SK-N-SH (cell line): ENCODE data around the gene PHC2. TPM values are rescaled to one million over a fixed set of nuclear protein-coding genes. Genes with fewer than 3 reads are reported as not detected.
A peak's percentile ranks its signal among the peaks of the same experiment; 100 is the strongest.

ENCODE experiments used
- CTCF ChIA-PET: fragments of 300-600, 350-600 bp; formaldehyde crosslinking; extraction: SDS; loops from one replicate; lab custom pipeline; 2021; lab: Yijun Ruan, JAX
- POLR2A ChIA-PET: fragments of 350-600 bp; sonication (Branson Sonifier 250); formaldehyde crosslinking; extraction: SDS; loops from one replicate; lab custom pipeline; 2020; ENCODE audit warnings: antibody characterized with exemption, inconsistent platforms; lab: Yijun Ruan, JAX
- DNase-seq: peaks from one replicate; pipeline ENCODE4 v3.0.0; 2012
- H2AFZ ChIP-seq: fragments of 200-600 bp; sonication (generic); 2 replicates; pipeline ENCODE4 v1.8.1; 2016; ENCODE audit warnings: antibody characterized with exemption, mild to moderate bottlenecking, low read depth
- H3F3A ChIP-seq: fragments of 200-600 bp; sonication (generic); replicated peaks from 2 replicates; pipeline ENCODE3; 2016; ENCODE audit warnings: antibody characterized with exemption, mild to moderate bottlenecking; ENCODE audit not compliant: insufficient read depth
- H3K27ac ChIP-seq, 2 experiments: fragments of 200-500 bp in 1 of 2; fragments of 200-600 bp in 1 of 2; sonication (Bioruptor generic) in 1 of 2; sonication (generic), shearing (Covaris generic) in 1 of 2; 2 replicates each; pipeline versions ENCODE4 v1.5.1 to v1.6.1; 2014 to 2016; ENCODE audit warnings: low read depth in 2 of 2, inconsistent platforms in 1 of 2, low read length in 1 of 2, mild to moderate bottlenecking in 1 of 2, mixed read lengths in 1 of 2
- H3K27me3 ChIP-seq: fragments of 200-600 bp; sonication (generic), shearing (Covaris generic); 2 replicates; pipeline ENCODE4 v1.6.1; 2016; ENCODE audit warnings: mixed run types; ENCODE audit not compliant: insufficient read depth
- H3K36me3 ChIP-seq, 2 experiments: fragments of 200-500 bp in 1 of 2; fragments of 200-600 bp in 1 of 2; sonication (Bioruptor generic) in 1 of 2; sonication (generic) in 1 of 2; replicated peaks in 1 of 2; 2 replicates each; pipeline versions ENCODE3 to v1.5.1; 2014 to 2016; ENCODE audit warnings: low read length in 1 of 2, mild to moderate bottlenecking in 1 of 2; ENCODE audit not compliant: insufficient read depth in 2 of 2, control insufficient read depth in 1 of 2
- H3K4me1 ChIP-seq, 2 experiments: fragments of 200-500 bp in 1 of 2; fragments of 200-600 bp in 1 of 2; sonication (Bioruptor generic) in 1 of 2; sonication (generic), shearing (Covaris generic) in 1 of 2; 2 replicates each; pipeline versions ENCODE4 v1.5.1 to v1.6.1; 2014 to 2016; ENCODE audit warnings: low read depth in 1 of 2, low read length in 1 of 2, mixed run types in 1 of 2; ENCODE audit not compliant: insufficient read depth in 2 of 2, control insufficient read depth in 1 of 2
- H3K4me2 ChIP-seq: fragments of 200-600 bp; sonication (generic), shearing (Covaris generic); 2 replicates; pipeline ENCODE4 v1.6.1; 2017; ENCODE audit warnings: mixed run types
- H3K4me3 ChIP-seq, 2 experiments: fragments of 200-500 bp in 1 of 2; fragments of 200-600 bp in 1 of 2; sonication (Bioruptor generic) in 1 of 2; sonication (generic), shearing (Covaris generic) in 1 of 2; 2 replicates each; pipeline versions ENCODE4 v1.5.1 to v1.8.1; 2014 to 2016; ENCODE audit warnings: low read depth in 2 of 2, inconsistent platforms in 1 of 2, low read length in 1 of 2, mild to moderate bottlenecking in 1 of 2, mixed read lengths in 1 of 2, moderate library complexity in 1 of 2
- H3K79me2 ChIP-seq: fragments of 200-600 bp; sonication (generic); 2 replicates; pipeline ENCODE4 v1.8.1; 2017; ENCODE audit warnings: mild to moderate bottlenecking; ENCODE audit not compliant: insufficient read depth
- H3K9ac ChIP-seq: fragments of 200-600 bp; sonication (generic); 2 replicates; pipeline ENCODE4 v1.6.1; 2017; ENCODE audit warnings: mixed run types
- H3K9me2 ChIP-seq: fragments of 200-600 bp; sonication (generic); 2 replicates; pipeline ENCODE4 v1.6.1; 2017; ENCODE audit warnings: mixed run types
- H3K9me3 ChIP-seq: fragments of 200-600 bp; sonication (generic); 2 replicates; pipeline ENCODE4 v1.6.1; 2017; ENCODE audit warnings: mixed run types, mild to moderate bottlenecking, moderate library complexity
- H4K20me1 ChIP-seq: fragments of 200-600 bp; sonication (generic); 2 replicates; pipeline ENCODE4 v1.6.1; 2017; ENCODE audit warnings: mild to moderate bottlenecking, mixed run types; ENCODE audit not compliant: insufficient read depth
- ELF1 ChIP-seq: IDR thresholded peaks from 2 replicates; pipeline ENCODE4 v1.4.0; 2012
- EP300 ChIP-seq, 2 experiments: IDR thresholded peaks; 2 replicates each; pipeline versions ENCODE4 v1.4.0 to v1.6.1; 2012; ENCODE audit warnings: borderline replicate concordance in 1 of 2, low read depth in 1 of 2, low read length in 1 of 2
- FOSL2 ChIP-seq: IDR thresholded peaks from 2 replicates; pipeline ENCODE4 v1.4.0; 2012; ENCODE audit warnings: low read depth, mild to moderate bottlenecking, moderate library complexity, borderline replicate concordance
- FOXJ3 ChIP-seq: sonication (generic); formaldehyde crosslinking; IDR thresholded peaks from 2 replicates; pipeline ENCODE4 v1.5.1; 2020; ENCODE audit warnings: mild to moderate bottlenecking, missing genetic modification reagents
- FOXM1 ChIP-seq: IDR thresholded peaks from 2 replicates; pipeline ENCODE4 v1.4.0; 2012; ENCODE audit warnings: low read depth, mild to moderate bottlenecking
- GABPA ChIP-seq: IDR thresholded peaks from 2 replicates; pipeline ENCODE4 v1.4.0; 2012; ENCODE audit warnings: low read depth, mild to moderate bottlenecking
- GATA2 ChIP-seq: sonication (generic); formaldehyde crosslinking; IDR thresholded peaks from 2 replicates; pipeline ENCODE4 v1.5.0; 2020; ENCODE audit warnings: mild to moderate bottlenecking, missing genetic modification reagents
- JUND ChIP-seq: IDR thresholded peaks from 2 replicates; pipeline ENCODE4 v1.4.0; 2012
- MAX ChIP-seq: IDR thresholded peaks from 2 replicates; pipeline ENCODE4 v1.4.0; 2012; ENCODE audit warnings: low read depth
- NRF1 ChIP-seq: IDR thresholded peaks from 2 replicates; pipeline ENCODE4 v1.6.1; 2012; ENCODE audit warnings: low read depth, mild to moderate bottlenecking, low read length
- PBX3 ChIP-seq: IDR thresholded peaks from 2 replicates; pipeline ENCODE4; 2012
- POLR2AphosphoS5 ChIP-seq: IDR thresholded peaks from 2 replicates; pipeline ENCODE4 v1.6.1; 2012; ENCODE audit warnings: low read depth, low read length
- RAD21 ChIP-seq: IDR thresholded peaks from 2 replicates; pipeline ENCODE4 v1.6.1; 2012; ENCODE audit warnings: mild to moderate bottlenecking, low read length
- RCOR1 ChIP-seq: fragments of 150-350 bp; IDR thresholded peaks from 2 replicates; pipeline ENCODE4 v1.6.1; 2017; ENCODE audit warnings: antibody characterized with exemption, low read length
- RFX5 ChIP-seq: IDR thresholded peaks from 2 replicates; pipeline ENCODE4 v1.6.1; 2012; ENCODE audit warnings: mild to moderate bottlenecking, improper control_type of control experiment, low read length
- TEAD4 ChIP-seq: IDR thresholded peaks from 2 replicates; pipeline ENCODE4 v1.4.0; 2012; ENCODE audit warnings: mild to moderate bottlenecking, borderline replicate concordance; ENCODE audit not compliant: insufficient read depth
- USF1 ChIP-seq: IDR thresholded peaks from 2 replicates; pipeline ENCODE4 v1.4.0; 2012; ENCODE audit warnings: low read depth, borderline replicate concordance
- YY1 ChIP-seq: IDR thresholded peaks from 2 replicates; pipeline ENCODE4 v1.4.0; 2012; ENCODE audit warnings: low read depth, mild to moderate bottlenecking
- ZBTB33 ChIP-seq: IDR thresholded peaks from 2 replicates; pipeline ENCODE4 v1.4.0; 2012; ENCODE audit warnings: low read depth, borderline replicate concordance
- WGBS: methylation state at CpG from one replicate; pipeline ENCODE4 v1.1.6; 2017; ENCODE audit warnings: low lambda C conversion rate; 5-methylcytosine and 5-hydroxymethylcytosine counted together
- polyA plus RNA-seq, 3 experiments: library from polyadenylated mRNA; depleted of rRNA; stranded (reverse); fragments of >200 nt; gene quantifications; 2 replicates each; pipeline ENCODE4 v1.2.3, GENCODE V29; 2012

PHC2 gene
- polyA plus RNA-seq, 1 of the 3 experiments (the other 2 are of a cell fraction), result 98.7 TPM

- Histone ChIP-seq H3K4me2 (no peak overlapping the region), H3F3A (no peaks in the 10 kb centered on the region), H3K9ac (no peak overlapping the region), H3K27me3 (no peaks in the 10 kb centered on the region), H3K36me3 (peaks cover 0 to 32% of the 10 kb centered on the region in 2 experiments), H4K20me1 (no peaks in the 10 kb centered on the region), H2AFZ (no peak overlapping the region), H3K9me2 (no peaks in the 10 kb centered on the region), H3K4me3 (no peak overlapping the region), H3K27ac (no peak overlapping the region), H3K4me1 (peaks cover 0 to 32% of the 10 kb centered on the region in 2 experiments; a peak in 2 of 4 replicates), H3K9me3 (no peaks in the 10 kb centered on the region), H3K79me2 (no peaks in the 10 kb centered on the region)
- CTCF ChIA-PET, result interaction anchor here (0.9 to 11.3 kb wide), 6 partner anchors 75 to 240 kb away, joined by 3 to 167 read pairs (median 6); no protein-coding TSS in a partner anchor
- DNase-seq, result peak; percentile 39
- TF ChIP-seq ELF1 (no peak), FOXM1 (no peak), YY1 (no peak), RCOR1 (no peak), JUND (no peak), NRF1 (no peak), GATA2 (CRISPR knock-in tag) (no peak), GABPA (no peak), FOSL2 (no peak), ZBTB33 (no peak), TEAD4 (no peak), MAX (no peak)
- POLR2A ChIA-PET, result no interaction called here
- 58% methylated on average over 2 of the region's 4 CpGs for WGBS
These were observed 60.6 kb downstream of the PHC2 start for GRCh38 chr1:33370301-33370700.

GRCh38 chr1:33369764-33370163 lies 61.1 kb downstream of the PHC2 start:
- H3K79me2 ChIP-seq, result no peaks in the 10 kb centered on the region
- H3F3A ChIP-seq, result no peaks in the 10 kb centered on the region
- no peak overlapping the region for H3K4me2 ChIP-seq
- no peak overlapping the region for H3K4me3 ChIP-seq
- no peaks in the 10 kb centered on the region for H3K9me2 ChIP-seq
- ChIA-PET CTCF (interaction anchor here (0.7 to 11.3 kb wide), 8 partner anchors 74 to 274 kb away, joined by 3 to 167 read pairs (median 4); no protein-coding TSS in a partner anchor), POLR2A (no interaction called here)
- peaks cover 0 to 35% of the 10 kb centered on the region in 2 experiments for H3K36me3 ChIP-seq
- no peaks in the 10 kb centered on the region for H4K20me1 ChIP-seq
- no peak overlapping the region; a peak in 1 of 4 replicates for H3K27ac ChIP-seq
- H3K4me1 ChIP-seq, result peaks cover 0 to 37% of the 10 kb centered on the region in 2 experiments; a peak in 3 of 4 replicates
- H3K27me3 ChIP-seq, result no peaks in the 10 kb centered on the region
- no peak for TF ChIP-seq GABPA
- no peak for TF ChIP-seq USF1
- no peak for TF ChIP-seq POLR2AphosphoS5
- no peak for TF ChIP-seq FOXM1
- TF ChIP-seq NRF1, result no peak
- TF ChIP-seq RCOR1, result no peak
- TF ChIP-seq MAX, result no peak
- TF ChIP-seq FOSL2, result no peak
- TF ChIP-seq EP300 (IDR thresholded peaks at IDR 0.05; ENCODE audit: borderline replicate concordance in 1 of 2, low read depth in 1 of 2, low read length in 1 of 2), result no peak
- no peak for TF ChIP-seq RFX5
- no peak for TF ChIP-seq GATA2 (CRISPR knock-in tag)
- no peak for TF ChIP-seq PBX3
- TF ChIP-seq FOXJ3, result no peak
- TF ChIP-seq RAD21, result no peak
- no CpG with 5 or more reads among the region's 2 CpGs for WGBS
- H2AFZ ChIP-seq, result no peak overlapping the region
- no peak overlapping the region for H3K9ac ChIP-seq
- no peaks in the 10 kb centered on the region for H3K9me3 ChIP-seq
- no peak for DNase-seq
